NCI-H82 treated with DMSO at 0.1 percent for 48 hours (cell line): Measurements from ENCODE around the gene FKBP2.
"Not testable (repeated sequence)": the region's sequence is repeated elsewhere in the genome, so short reads cannot be mapped to it uniquely, and the experiment has no call there.

ENCODE experiments used
- DNase-seq: peaks from one replicate; lab custom pipeline; 2025; ENCODE audit not compliant: unreplicated experiment; lab: John Stamatoyannopoulos, UW

Gene FKBP2

DNA sequence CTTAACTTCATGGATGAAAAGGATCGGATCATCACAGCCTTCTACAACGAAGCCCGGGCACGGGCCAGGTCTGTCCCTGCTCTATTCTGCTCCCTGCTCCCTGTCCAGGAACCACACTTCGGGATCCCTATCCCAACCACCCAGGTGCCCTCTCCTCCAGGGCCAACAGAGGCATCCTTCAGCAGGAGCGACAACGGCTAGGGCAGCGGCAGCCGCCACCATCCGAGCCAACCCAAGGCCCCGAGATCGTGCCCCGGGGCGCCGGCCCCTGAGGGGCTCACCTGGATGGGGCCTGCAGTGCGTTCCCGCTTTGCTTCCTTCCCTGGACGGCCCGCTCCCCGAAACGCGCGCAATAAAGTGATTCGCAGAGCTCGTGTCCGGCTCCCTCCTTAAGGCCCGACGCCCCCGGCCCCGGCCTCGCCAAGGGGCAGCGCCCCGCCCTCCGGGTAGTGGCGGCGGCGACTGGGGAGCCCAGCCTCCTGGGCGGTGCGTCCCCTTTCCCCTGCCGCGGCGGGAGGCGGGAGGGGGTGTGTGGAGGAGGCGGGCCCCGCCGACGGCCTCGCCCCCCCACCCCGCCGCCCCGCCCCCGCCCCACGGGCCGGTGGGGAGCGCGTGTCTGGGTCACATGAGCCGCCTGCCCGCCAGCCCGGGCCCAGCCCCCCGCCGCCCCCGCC lies 6.8 kb upstream of the FKBP2 start, which contains the start of gene VEGFB:
Gene VEGFB, plus strand, starts transcription at position 672 of the 674 bp plus-strand sequence. CDS start 250 bp downstream, outside the sequence.
- peak; percentile 9 for DNase-seq

DNA sequence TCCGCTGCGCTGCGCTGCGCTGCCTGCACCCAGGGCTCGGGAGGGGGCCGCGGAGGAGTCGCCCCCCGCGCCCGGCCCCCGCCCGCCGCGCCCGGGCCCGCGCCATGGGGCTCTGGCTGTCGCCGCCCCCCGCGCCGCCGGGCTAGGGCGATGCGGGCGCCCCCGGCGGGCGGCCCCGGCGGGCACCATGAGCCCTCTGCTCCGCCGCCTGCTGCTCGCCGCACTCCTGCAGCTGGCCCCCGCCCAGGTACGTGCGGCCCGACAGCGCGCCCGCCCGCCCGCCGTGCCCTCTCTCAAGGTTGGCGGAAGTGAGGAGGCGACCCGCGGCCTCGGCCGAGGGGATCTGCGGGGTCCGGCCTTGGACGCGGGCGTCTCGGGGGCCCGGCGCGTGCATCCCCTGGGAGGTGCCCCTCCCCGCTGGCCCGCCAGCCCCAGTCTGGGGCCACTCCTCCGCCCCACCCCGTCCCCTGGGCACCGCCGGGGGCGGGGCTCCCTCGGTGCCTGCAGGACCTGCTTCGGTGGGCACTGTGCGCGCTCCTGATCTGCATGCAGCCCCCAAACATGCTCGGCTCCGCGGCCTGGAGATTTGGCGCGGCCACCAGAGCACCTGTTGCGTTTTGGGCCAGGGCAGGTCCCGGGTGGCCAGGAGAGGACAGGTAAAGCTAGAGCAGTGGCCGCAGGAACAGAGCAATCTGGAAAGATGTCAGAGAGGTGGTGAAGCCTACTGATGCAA lies 6.1 kb upstream of the FKBP2 start:
- DNase-seq = no peak

DNA sequence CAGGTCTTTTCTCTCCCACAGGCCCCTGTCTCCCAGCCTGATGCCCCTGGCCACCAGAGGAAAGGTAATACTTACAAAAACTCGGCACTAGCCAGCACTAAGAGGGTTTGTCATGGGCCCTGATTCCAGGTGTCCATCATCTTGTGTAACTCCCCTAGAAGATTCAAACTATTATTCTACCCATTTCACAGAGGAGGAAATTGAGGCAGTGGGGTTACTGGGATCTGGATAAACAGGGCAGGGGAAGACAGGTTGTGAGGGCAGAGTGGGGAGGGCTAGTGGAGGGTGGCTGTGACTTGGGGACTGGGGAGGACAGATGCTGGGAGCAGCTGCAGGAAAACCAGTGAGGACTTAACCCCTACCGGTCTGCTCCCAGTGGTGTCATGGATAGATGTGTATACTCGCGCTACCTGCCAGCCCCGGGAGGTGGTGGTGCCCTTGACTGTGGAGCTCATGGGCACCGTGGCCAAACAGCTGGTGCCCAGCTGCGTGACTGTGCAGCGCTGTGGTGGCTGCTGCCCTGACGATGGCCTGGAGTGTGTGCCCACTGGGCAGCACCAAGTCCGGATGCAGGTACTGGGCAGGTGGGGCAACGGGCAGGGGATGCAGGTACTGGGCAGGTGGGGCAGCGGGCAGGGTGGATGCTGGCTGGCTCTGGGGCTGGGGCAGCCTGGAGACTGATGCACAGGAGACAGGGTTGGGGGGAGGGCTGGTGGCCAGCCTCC lies 5.3 kb upstream of the FKBP2 start:
- DNase-seq = no peak

DNA sequence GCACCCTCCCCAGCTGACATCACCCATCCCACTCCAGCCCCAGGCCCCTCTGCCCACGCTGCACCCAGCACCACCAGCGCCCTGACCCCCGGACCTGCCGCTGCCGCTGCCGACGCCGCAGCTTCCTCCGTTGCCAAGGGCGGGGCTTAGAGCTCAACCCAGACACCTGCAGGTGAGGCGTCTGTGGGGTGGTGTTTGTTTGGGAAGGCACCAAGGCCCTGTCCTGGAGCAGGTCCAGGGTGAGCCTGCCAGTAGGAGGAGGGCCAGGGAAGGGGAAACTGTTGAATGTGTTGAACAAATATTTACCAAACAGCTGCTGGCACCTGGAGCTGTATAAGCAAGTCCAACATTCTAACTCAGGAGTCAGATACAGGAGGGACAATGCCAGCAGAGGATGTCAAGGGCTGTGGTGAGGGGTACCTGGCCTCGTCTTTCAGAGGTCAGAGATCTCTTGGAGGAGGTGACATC lies 3.4 kb upstream of the FKBP2 start:
- DNase-seq = no peak

DNA sequence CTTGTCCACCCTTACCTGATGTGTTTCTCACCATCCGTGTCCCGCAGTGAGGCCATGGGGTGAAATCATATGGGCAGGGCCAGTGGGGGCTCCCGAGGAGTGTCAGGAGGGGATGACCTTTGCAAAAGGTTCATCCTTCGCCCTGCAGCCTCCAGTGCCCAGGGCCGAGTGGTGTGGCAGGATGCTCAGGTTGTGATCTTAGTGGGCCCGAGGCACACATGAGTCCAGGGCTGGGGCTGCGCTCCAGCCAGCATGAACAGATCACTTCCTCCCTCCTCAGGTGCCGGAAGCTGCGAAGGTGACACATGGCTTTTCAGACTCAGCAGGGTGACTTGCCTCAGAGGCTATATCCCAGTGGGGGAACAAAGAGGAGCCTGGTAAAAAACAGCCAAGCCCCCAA lies 2.8 kb upstream of the FKBP2 start:
- no peak for DNase-seq

DNA sequence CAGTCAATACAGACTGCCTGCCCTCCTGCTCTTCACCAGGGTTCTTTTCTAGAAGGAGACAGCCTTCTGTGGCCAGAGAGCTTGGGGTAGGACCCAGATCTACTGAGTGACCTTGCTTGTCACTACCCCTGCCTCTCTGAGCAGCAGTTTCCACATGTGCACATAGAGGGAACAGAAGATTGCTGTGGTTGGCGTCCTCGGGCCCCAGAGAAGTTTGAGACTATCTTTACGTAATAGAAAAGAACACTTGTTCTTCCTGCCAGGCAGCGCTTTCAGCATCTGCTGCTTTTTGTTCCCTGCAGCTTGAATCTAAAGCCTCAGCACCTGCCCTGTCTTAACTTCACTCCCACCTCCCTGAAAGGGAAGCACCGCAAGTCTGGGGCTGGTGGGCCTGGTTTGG lies 1.9 kb upstream of the FKBP2 start:
- DNase-seq = no peak

DNA sequence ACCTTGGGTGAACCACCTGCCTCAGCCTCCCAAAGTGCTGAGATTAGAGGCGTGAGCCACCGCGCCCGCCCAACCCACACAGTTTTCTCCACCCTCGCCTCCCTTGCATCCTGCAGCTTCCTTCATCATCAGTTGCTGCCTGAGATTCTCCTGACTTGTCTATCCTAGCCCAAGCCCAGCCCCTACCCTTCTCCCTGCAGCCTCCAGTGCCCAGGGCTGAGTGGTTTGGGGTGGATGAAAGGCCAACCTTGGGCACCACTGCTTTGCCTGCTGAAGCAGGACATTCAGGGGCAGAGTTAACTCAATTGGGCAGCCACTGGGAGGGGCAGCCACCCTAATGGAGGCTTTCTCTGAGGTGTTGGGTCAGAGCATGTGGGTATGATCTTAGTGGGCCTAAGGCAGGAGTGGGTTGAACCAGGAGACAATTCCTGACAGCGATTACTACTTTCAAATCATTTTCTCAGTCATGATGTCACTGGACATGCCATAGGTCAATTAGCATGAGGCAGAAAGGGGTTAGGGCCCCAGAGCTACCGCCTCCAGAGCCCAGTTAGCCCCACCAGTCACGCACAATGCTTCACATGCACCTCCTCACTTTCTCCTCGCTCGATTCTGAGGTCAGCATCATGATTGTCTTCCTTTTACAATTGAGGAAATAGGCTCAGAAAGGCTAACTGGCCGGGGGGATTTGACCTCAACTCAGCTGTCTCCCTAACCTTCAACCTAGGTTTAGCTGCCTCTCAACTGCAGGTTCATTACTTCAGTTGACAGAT lies 1.0 kb upstream of the FKBP2 start:
- no peak for DNase-seq

DNA sequence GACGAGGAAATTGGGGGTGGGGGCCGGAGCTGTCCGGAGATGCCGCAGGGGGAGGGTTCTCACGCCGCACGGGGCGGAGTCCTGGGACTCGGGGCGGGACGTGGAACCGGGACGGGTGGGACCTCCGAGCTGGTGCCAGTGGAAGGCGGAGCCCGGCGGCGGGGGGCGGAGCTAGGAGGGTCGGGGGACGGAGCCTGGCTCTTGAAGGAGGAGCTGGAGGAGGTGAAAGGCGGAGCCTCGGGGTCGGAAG lies 271 bp downstream of the FKBP2 start:
- DNase-seq = peak; percentile 93

DNA sequence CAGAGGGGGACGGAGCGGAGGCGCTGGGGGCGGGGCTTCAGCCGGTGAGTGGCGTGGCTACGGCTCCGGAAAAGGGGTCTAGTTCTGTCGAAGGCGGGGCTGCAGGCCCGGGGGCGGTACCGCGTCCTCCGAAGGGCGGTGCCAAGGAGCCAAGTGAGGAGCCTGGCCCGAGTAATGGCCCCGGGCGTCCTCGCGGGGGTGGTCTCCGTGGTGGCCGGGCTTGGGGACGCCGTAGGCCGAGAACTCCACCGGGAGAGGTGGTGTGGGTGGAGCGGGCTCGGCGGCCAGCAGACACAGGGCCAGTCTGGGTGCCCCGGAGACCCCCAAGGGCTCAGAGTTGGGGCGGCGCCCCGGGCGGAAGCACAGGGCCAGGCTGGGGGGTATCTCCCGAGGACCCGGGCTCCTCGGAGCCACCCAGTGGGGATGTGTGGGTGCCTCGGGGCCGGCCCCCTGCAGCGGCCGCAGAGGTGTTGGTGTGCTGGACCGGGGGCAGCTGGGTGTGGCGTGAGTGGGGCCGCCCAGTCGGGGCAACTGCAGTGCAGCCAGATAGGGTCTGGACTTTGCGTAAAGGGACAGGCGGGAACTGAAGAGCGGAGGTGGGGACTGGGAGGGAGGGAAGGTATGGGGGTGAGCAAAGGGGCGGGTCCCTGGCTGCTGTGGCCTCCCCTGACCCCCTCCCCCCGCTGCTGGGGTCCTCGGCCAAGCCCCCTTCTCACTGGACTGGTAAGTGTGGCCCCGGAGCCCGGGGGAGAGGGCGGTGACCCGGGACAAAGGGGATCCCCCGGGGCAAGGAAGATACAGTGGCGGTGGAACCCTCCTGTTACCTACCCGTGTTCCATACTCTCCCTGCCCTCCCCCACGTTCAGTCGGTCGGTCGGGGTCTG lies 838 bp downstream of the FKBP2 start:
- no peak for DNase-seq

DNA sequence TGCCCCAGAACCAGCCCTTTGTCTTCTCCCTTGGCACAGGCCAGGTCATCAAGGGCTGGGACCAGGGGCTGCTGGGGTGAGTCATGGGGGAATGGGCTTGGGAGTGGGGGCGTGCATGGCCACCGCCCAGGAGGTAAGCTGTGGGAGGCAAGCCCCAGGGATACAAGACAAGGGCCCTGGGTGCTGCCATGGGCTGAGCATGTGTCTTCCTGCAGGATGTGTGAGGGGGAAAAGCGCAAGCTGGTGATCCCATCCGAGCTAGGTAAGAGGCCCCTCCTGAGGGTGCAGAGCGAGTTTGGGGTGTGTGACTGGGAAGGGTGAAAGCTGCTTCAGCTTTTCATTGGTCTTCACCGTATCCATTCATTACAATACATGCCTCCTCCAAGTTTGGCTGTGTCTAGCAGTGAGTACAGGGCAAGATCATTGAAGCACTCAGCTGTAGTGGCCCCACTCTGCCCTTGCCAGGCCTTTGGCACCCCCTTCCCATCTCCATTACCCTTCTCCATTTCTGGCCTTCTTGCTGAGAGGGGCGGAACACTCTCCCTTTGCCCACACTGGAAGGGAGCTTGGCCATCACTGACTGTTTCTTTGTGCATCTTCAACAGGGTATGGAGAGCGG lies 2.5 kb downstream of the FKBP2 start:
- DNase-seq = no peak

DNA sequence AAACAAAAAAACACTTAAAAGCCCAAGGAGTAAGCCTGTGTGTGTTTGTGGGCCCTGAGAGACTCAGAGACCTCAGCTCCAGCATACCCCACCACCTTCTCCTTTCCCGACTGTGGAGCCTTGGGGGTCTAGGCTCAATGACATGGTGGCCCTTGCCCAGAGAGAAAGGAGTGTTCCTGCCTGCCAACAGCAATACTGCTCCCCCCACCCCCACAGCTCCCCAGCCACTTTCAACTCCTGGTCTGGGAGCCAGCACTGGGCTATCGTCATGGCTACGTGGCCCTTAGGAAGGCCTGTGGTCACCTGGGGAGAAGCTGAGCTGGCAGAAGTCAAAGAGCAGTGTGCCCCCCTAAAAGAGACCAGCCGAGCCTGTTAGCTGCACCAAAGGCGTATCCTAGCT lies 3.2 kb downstream of the FKBP2 start:
- DNase-seq = no peak

DNA sequence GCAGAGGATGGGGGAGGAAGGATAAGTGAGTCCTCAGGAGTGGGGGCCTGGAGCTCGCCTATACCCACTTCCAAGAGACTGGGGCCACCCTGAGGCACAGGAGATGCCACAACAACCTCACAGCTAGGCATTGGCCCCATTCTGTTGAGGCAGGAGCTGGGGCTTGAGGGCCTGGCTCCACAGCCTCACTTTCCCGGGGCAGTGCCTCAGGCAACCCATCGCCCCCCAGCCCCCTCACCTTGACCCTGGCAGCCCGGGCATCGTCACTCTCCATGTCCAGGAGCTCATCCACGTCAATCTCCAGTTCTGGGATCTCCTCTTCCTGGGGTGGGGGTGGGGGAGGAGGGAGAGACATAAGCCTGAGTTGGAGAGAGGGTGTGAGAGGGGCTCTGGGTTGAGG lies 4.1 kb downstream of the FKBP2 start:
- DNase-seq = no peak

DNA sequence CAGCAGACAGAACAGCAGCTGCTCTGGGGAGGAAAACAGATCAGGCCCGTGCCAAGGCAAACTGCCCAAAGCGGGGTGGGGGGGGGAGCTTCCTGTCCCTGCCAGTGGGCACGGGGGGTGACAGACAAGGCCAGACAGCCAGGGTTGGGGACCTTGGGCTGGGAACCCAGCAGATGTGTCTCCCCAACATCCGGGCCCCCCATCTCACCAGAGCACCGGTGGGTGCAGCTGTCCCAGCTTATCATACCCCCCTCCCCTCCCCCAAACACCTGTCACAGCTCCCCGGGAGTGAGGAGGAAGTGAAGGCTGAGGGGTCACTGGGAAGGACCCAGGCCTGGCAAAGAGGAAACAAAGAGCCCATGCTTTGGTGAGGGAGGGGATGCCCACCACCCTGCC lies 4.5 kb downstream of the FKBP2 start:
- DNase-seq = no peak

DNA sequence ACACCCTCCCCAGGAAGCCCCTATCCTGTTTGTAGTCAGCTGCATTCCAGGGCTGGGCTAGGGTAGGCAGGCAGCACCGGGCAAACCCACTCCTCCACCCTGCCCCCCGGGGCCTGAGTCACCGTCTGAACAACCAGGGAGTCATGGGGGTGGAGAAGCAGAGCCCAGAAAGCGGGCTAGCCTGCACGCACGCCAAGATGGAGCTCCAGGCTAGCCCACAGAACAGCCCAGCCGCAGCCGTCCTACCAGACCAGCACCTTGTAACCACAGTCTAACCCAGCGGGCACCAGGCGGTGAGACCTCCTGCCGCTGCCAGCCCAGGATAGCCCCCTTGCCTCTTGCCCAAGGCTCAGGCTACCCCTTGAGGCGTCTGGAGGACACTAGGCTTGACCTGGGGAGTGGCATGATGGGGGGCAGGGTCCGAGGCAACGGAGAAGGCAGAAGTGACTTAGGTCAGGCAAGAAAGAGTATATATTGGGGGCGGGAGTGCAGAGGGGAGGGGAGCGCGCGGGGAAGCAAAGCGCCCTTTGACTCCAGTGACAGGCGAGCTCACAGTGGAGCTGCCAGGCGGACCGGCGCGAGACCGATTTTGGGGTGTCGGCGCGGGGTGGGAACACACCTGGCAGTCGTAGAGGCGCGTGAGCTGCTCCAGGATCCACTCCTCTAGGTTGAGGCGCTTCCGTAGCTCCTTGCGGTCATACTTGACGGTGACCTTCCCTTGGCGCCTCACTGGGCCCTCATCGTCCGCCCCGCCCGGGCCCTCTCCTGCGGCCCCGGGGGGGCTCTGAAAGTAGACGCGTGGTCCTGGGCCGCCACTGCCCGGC lies 5.1 kb downstream of the FKBP2 start:
- no peak for DNase-seq

DNA sequence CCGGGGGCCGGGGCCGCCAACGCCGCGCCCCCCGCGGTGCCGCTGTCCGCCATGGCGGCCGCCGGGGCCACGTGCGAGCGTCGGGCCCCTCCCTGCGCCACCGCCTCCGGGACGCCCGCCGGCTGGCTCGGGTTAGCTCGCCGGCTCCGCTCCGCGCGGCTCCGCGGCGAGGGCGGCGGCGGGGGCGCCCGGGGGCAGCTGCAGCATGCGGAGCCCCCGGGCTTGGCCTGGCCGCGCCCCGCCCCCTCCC lies 5.7 kb downstream of the FKBP2 start:
- DNase-seq = not testable (repeated sequence)

DNA sequence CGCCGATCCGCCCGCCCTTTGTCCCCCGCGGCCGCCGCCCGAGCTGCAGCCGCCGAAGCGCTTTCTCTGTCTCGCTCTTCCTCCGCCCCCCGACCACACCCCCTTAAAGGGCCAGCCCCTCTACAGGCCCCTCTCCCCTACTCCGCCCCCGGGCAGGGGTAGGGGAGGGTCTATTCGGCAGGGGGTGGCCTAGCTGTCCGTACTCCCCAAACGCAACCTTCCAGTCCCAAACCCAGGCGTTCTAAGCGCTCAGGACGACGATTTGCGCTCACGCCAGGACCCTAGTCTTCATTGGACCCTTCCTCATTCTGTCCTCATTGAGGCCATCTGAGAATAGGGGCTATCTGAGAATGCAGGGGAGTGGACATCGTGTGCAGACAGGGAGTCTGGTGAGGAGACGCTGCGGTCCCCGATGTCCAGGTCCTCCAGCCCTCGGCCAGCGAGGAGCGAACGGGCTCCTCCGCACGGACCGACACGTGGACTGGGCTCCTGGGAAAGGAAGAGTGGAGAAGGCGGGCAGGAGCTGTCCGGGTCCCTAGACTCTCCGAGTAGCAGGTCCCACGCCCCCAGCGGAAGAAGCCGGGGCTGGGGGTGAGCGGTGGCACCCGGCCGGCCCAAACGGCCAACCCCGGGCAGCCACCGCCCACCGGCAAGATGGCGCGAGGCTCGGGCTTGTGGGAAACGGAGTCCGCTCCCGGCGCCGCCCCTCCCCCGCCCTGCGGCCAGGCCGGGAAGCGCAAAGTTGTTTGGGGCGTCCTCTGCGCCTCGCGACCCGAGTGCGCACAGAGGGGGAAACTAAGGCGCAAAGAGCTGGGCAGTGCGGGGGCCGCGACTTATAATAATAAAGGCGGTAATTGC lies 6.2 kb downstream of the FKBP2 start, which contains the start of gene PPP1R14B:
Gene PPP1R14B, minus strand, starts transcription at position 73 of the 858 bp plus-strand sequence. CDS start 270 bp downstream, outside the sequence.
- DNase-seq = peak; percentile 54

DNA sequence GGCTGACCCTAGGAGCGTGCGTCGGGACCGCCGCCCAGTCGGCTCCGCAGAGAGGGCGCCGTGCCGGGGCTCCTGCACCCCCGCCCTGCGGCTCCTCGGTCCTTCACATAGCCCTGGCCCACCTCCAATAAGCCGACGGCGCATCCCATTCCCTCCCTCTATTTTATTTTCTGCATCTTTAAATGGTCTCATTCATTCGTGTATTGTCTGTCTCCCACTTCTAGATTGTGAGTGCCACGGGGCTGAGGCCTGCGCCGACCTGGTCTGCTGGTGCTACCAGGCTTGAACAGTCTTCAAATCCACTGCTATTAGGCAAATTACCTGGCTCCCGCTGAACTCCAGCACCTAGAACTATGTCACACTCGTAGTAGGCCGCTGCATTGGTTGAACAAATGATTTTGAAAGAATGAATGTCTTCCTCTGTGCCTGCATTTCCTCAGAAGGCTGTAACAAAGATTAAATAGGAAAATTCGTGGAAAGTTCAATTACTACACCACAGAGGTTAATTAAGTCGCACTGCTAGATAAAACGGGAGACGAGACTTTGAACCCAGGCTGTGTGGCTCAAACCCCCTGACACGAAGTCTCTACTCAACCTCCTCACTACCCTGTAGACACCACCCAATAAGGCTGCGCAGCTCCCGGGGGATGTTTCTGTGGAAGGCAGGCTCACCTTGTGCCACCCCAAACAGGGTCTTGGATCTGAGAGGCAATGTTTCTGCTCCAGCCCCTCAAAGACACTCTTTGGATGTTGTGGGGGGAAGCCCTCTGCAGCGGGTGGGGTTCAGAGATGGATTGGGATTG lies 7.0 kb downstream of the FKBP2 start:
- DNase-seq = no peak

DNA sequence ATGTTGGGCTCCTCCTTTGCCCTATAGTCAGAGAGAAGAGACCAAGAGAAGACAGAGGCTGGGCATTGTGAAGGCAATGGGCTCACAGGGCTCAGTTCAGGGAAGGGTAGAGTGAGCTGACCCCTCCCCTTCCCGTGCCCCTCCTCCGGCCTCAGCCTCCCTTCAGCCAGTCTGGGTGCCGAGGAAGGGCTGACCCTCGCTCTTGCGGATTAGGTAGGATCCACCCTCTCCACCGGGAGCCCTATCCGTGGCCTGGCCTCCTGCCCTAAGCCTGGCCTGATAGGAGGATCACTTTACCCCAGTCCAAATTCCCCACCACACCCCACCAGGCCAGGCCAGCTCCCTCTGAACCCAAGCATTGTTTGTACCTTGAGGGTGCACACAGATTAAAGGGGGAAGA lies 7.7 kb downstream of the FKBP2 start:
- no peak for DNase-seq
